Stimulated activated naive B cell treated with anti-CD40 and anti-IgM and Interleukin-4, amounts not matched to agents 10 μg/mL and 1 μg/mL and 100 μg/mL, for 72 hours (primary cell): ENCODE data around the gene SRSF5.

Experiments
- ATAC-seq, 2 donors: fragments of 150-1000 bp; cut with Tn5 transposase; replicated peaks; 2 replicates each; pipeline ENCODE4 v1.10.0; 2021; ENCODE audit warnings: moderate library complexity in 1 of 2
- DNase-seq: peaks from one replicate; pipeline ENCODE4 v3.0.0; 2021
- H3K27ac Mint-ChIP-seq: one replicate; pipeline ENCODE4 v1.8.0; 2022; ENCODE audit warnings: mild to moderate bottlenecking, mixed read lengths
- H3K27me3 Mint-ChIP-seq, 2 donors: one replicate each; pipeline ENCODE4 v1.8.0; 2022; ENCODE audit warnings: mixed read lengths in 2 of 2
- H3K36me3 Mint-ChIP-seq, 2 donors: one replicate each; pipeline ENCODE4 v1.8.0; 2022; ENCODE audit warnings: mixed read lengths in 2 of 2, mild to moderate bottlenecking in 1 of 2
- H3K4me1 Mint-ChIP-seq, 2 donors: one replicate each; pipeline ENCODE4 v1.8.0; 2022; ENCODE audit warnings: mixed read lengths in 2 of 2, mild to moderate bottlenecking in 1 of 2
- H3K4me3 Mint-ChIP-seq, 2 donors: one replicate each; pipeline ENCODE4 v1.8.0; 2022; ENCODE audit warnings: mild to moderate bottlenecking in 2 of 2, mixed read lengths in 2 of 2, moderate library complexity in 1 of 2
- H3K9me3 Mint-ChIP-seq, 2 donors: one replicate each; pipeline ENCODE4 v1.8.0; 2022; ENCODE audit warnings: mixed read lengths in 2 of 2, mild to moderate bottlenecking in 1 of 2

SRSF5 gene

GRCh38 chr14:69755296-69755695, 11.6 kb upstream of the SRSF5 start:
- peaks cover 0 to 2% of the 10 kb centered on the region in 2 donors for H3K9me3 Mint-ChIP-seq
- H3K27me3 Mint-ChIP-seq, result peaks cover 5 to 6% of the 10 kb centered on the region in 2 donors
- peak; percentile 69 to 71 for ATAC-seq
- H3K4me3 Mint-ChIP-seq, result no peak overlapping the region
- no peak for DNase-seq
- peaks cover 12 to 15% of the 10 kb centered on the region in 2 donors for H3K4me1 Mint-ChIP-seq
- no peaks in the 10 kb centered on the region for H3K36me3 Mint-ChIP-seq
- no peak overlapping the region for H3K27ac Mint-ChIP-seq

GRCh38 chr14:69755784-69756183, 11.2 kb upstream of the SRSF5 start:
- Mint-ChIP-seq H3K4me3 (no peak overlapping the region), H3K9me3 (peaks cover 0 to 2% of the 10 kb centered on the region in 2 donors), H3K27me3 (peaks cover 5 to 6% of the 10 kb centered on the region in 2 donors), H3K36me3 (no peaks in the 10 kb centered on the region), H3K27ac (no peak overlapping the region), H3K4me1 (peaks cover 13 to 16% of the 10 kb centered on the region in 2 donors)
- no peak for DNase-seq
- ATAC-seq, result no peak

GRCh38 chr14:69756298-69756697, 10.6 kb upstream of the SRSF5 start:
- H3K27ac Mint-ChIP-seq, result no peak overlapping the region
- no peak overlapping the region for H3K4me3 Mint-ChIP-seq
- peaks cover 16 to 20% of the 10 kb centered on the region in 2 donors for H3K4me1 Mint-ChIP-seq
- ATAC-seq, result no peak
- H3K36me3 Mint-ChIP-seq, result no peaks in the 10 kb centered on the region
- peaks cover 0 to 2% of the 10 kb centered on the region in 2 donors for H3K9me3 Mint-ChIP-seq
- no peak for DNase-seq
- H3K27me3 Mint-ChIP-seq, result peaks cover 5 to 6% of the 10 kb centered on the region in 2 donors

- Mint-ChIP-seq H3K27me3 (no peaks in the 10 kb centered on the region), H3K4me1 (peaks cover 10 to 16% of the 10 kb centered on the region in 2 donors), H3K36me3 (no peaks in the 10 kb centered on the region), H3K4me3 (no peak overlapping the region), H3K27ac (no peak overlapping the region), H3K9me3 (peaks cover 4 to 7% of the 10 kb centered on the region in 2 donors)
- DNase-seq (no peak), ATAC-seq (peak in 1 of 2 donors; percentile 31)
Measured at GRCh38 chr14:69760810-69761209, 6.1 kb upstream of the SRSF5 start.

- Mint-ChIP-seq H3K36me3 (peaks cover 14 to 24% of the 10 kb centered on the region in 2 donors), H3K4me1 (peaks cover 23 to 34% of the 10 kb centered on the region in 2 donors)
- ATAC-seq, result no peak
Measured at GRCh38 chr14:69763761-69764510, 3.0 kb upstream of the SRSF5 start.

GRCh38 chr14:69767369-69767999, 542 bp downstream of the SRSF5 start:
- H3K36me3 Mint-ChIP-seq, result peaks cover 36 to 50% of the 10 kb centered on the region in 2 donors
- peaks cover 4 to 7% of the 10 kb centered on the region in 2 donors for H3K9me3 Mint-ChIP-seq
- peak; percentile 78 to 83 for ATAC-seq
- H3K4me1 Mint-ChIP-seq, result peaks cover 26 to 55% of the 10 kb centered on the region in 2 donors
- peak overlapping the region; percentile 100 for H3K27ac Mint-ChIP-seq
- peak; percentile 93 for DNase-seq
- H3K27me3 Mint-ChIP-seq, result no peaks in the 10 kb centered on the region
- peak overlapping the region; percentile 88 to 98 for H3K4me3 Mint-ChIP-seq

More at GRCh38 chr14:69763761-69764510, 3.0 kb upstream of the SRSF5 start:
- Mint-ChIP-seq H3K9me3 (peaks cover 4 to 7% of the 10 kb centered on the region in 2 donors), H3K27me3 (no peaks in the 10 kb centered on the region), H3K4me3 (no peak overlapping the region), H3K27ac (peak overlapping the region; percentile 70)
- no peak for DNase-seq

- Mint-ChIP-seq H3K36me3 (peaks cover 46 to 64% of the 10 kb centered on the region in 2 donors), H3K27me3 (no peaks in the 10 kb centered on the region), H3K4me1 (peaks cover 28 to 61% of the 10 kb centered on the region in 2 donors), H3K4me3 (peak overlapping the region; percentile 88 to 98), H3K9me3 (peaks cover 2 to 4% of the 10 kb centered on the region in 2 donors), H3K27ac (peak overlapping the region; percentile 100)
- DNase-seq (no peak), ATAC-seq (no peak)
Measured at GRCh38 chr14:69768873-69769272, 1.9 kb downstream of the SRSF5 start.

GRCh38 chr14:69769623-69770022, 2.7 kb downstream of the SRSF5 start:
- Mint-ChIP-seq H3K4me3 (peak overlapping the region in 1 of 2 donors; percentile 25), H3K4me1 (peaks cover 26 to 56% of the 10 kb centered on the region in 2 donors), H3K9me3 (no peaks in the 10 kb centered on the region), H3K27ac (no peak overlapping the region), H3K36me3 (peaks cover 51 to 69% of the 10 kb centered on the region in 2 donors), H3K27me3 (no peaks in the 10 kb centered on the region)
- no peak for ATAC-seq
- no peak for DNase-seq

- DNase-seq, result no peak
- peaks cover 54 to 74% of the 10 kb centered on the region in 2 donors for H3K36me3 Mint-ChIP-seq
Measured at GRCh38 chr14:69770559-69770958, 3.6 kb downstream of the SRSF5 start.

GRCh38 chr14:69771136-69771535, 4.2 kb downstream of the SRSF5 start:
- Mint-ChIP-seq H3K4me1 (peaks cover 28 to 58% of the 10 kb centered on the region in 2 donors), H3K9me3 (no peaks in the 10 kb centered on the region), H3K27ac (peak overlapping the region; percentile 86), H3K27me3 (no peaks in the 10 kb centered on the region), H3K4me3 (no peak overlapping the region), H3K36me3 (peaks cover 57 to 80% of the 10 kb centered on the region in 2 donors)
- DNase-seq (no peak), ATAC-seq (no peak)

More at GRCh38 chr14:69770559-69770958, 3.6 kb downstream of the SRSF5 start:
- Mint-ChIP-seq H3K4me1 (peaks cover 26 to 57% of the 10 kb centered on the region in 2 donors), H3K27ac (peak overlapping the region; percentile 86), H3K9me3 (no peaks in the 10 kb centered on the region), H3K4me3 (no peak overlapping the region), H3K27me3 (no peaks in the 10 kb centered on the region)
- ATAC-seq, result no peak

GRCh38 chr14:69772082-69773017, 5.4 kb downstream of the SRSF5 start:
- Mint-ChIP-seq H3K4me1 (peaks cover 28 to 70% of the 10 kb centered on the region in 2 donors), H3K27ac (peak overlapping the region; percentile 75), H3K36me3 (peaks cover 68 to 85% of the 10 kb centered on the region in 2 donors), H3K27me3 (no peaks in the 10 kb centered on the region), H3K9me3 (no peaks in the 10 kb centered on the region), H3K4me3 (no peak overlapping the region)
- no peak for ATAC-seq
- DNase-seq, result no peak

- Mint-ChIP-seq H3K4me1 (peaks cover 21 to 56% of the 10 kb centered on the region in 2 donors), H3K9me3 (no peaks in the 10 kb centered on the region), H3K27me3 (no peaks in the 10 kb centered on the region), H3K27ac (peak overlapping the region; percentile 79), H3K36me3 (peaks cover 60 to 81% of the 10 kb centered on the region in 2 donors), H3K4me3 (no peak overlapping the region)
- ATAC-seq, result no peak
- no peak for DNase-seq
Measured at GRCh38 chr14:69773571-69774276, 6.8 kb downstream of the SRSF5 start.

GRCh38 chr14:69775012-69775411, 8.1 kb downstream of the SRSF5 start:
- Mint-ChIP-seq H3K27me3 (no peaks in the 10 kb centered on the region), H3K4me1 (peaks cover 14 to 47% of the 10 kb centered on the region in 2 donors), H3K9me3 (no peaks in the 10 kb centered on the region), H3K27ac (no peak overlapping the region), H3K4me3 (no peak overlapping the region), H3K36me3 (peaks cover 57 to 76% of the 10 kb centered on the region in 2 donors)
- no peak for ATAC-seq
- DNase-seq, result no peak
